ENCODE measurements around the gene APEH.

GRCh38 chr3:49648354-49649019, 25.7 kb upstream of the APEH start:
- no peak for TF ChIP-seq CTCF (IDR thresholded peaks at IDR 0.05 in 2 of 3, conservative IDR thresholded peaks at IDR 0.05 in 1 of 3; ENCODE audit: control insufficient read depth in 2 of 3, extremely low read depth in 1 of 3, insufficient read depth in 1 of 3, low read depth in 3 of 3, low read length in 3 of 3)
- TF ChIP-seq POLR2AphosphoS5 (IDR thresholded peaks at IDR 0.05; ENCODE audit: low read length): no peak
- no peak for TF ChIP-seq KAT2A (conservative IDR thresholded peaks at IDR 0.05; ENCODE audit: control insufficient read depth, low read depth, low read length)
- TF ChIP-seq RFX5 (IDR thresholded peaks at IDR 0.05; ENCODE audit: low read depth, low read length): no peak
- no peak for TF ChIP-seq SP1 (IDR thresholded peaks at IDR 0.05; ENCODE audit: low read depth, low read length)
- no peak for TF ChIP-seq EGR1 (IDR thresholded peaks at IDR 0.05; ENCODE audit: borderline replicate concordance in 1 of 2, low read depth in 2 of 2, low read length in 2 of 2)
- TF ChIP-seq SPI1 (IDR thresholded peaks at IDR 0.05; ENCODE audit: borderline replicate concordance, insufficient read depth, low read depth, low read length): no peak

Data from GM12878 (cell line).